Hematopoietic multipotent progenitor cell treated with erythropoietin and hydrocortisone succinate and interleukin-3 and kit ligand, for 4 days (in vitro differentiated cells): ENCODE results near the gene BMP5.

Experiments used
- DNase-seq: peaks from one replicate; pipeline ENCODE4 v3.0.0-alpha.2; 2015

The BMP5 gene

GRCh38 chr6:55870181-55870813 is 5.1 kb downstream of the BMP5 start:
- no peak for DNase-seq

- DNase-seq = no peak
These were observed 5.7 kb downstream of the BMP5 start for GRCh38 chr6:55869674-55870073.

GRCh38 chr6:55868771-55869479 is 6.5 kb downstream of the BMP5 start:
- DNase-seq = no peak

GRCh38 chr6:55868176-55868575 is 7.2 kb downstream of the BMP5 start:
- no peak for DNase-seq

- no peak for DNase-seq
These were observed 9.3 kb downstream of the BMP5 start for GRCh38 chr6:55866128-55866527.

- DNase-seq = no peak
These were observed 22.1 kb downstream of the BMP5 start for GRCh38 chr6:55853008-55854001.

GRCh38 chr6:55841341-55841740 is 34.0 kb downstream of the BMP5 start:
- no peak for DNase-seq

GRCh38 chr6:55839080-55839479 is 36.3 kb downstream of the BMP5 start:
- DNase-seq = no peak

GRCh38 chr6:55836945-55837344 is 38.4 kb downstream of the BMP5 start:
- DNase-seq = no peak

- no peak for DNase-seq
These were observed 38.9 kb downstream of the BMP5 start for GRCh38 chr6:55836481-55836880.

- DNase-seq = no peak
These were observed 40.2 kb downstream of the BMP5 start for GRCh38 chr6:55835220-55835619.

GRCh38 chr6:55833284-55833683 is 42.1 kb downstream of the BMP5 start:
- no peak for DNase-seq

GRCh38 chr6:55827818-55828522 is 47.4 kb downstream of the BMP5 start:
- no peak for DNase-seq

GRCh38 chr6:55826941-55827340 is 48.4 kb downstream of the BMP5 start:
- no peak for DNase-seq

GRCh38 chr6:55825402-55826051 is 49.9 kb downstream of the BMP5 start:
- DNase-seq = no peak

GRCh38 chr6:55822815-55823214 is 52.6 kb downstream of the BMP5 start:
- no peak for DNase-seq

- DNase-seq = no peak
These were observed 53.4 kb downstream of the BMP5 start for GRCh38 chr6:55822005-55822404.

- DNase-seq = no peak
These were observed 54.7 kb downstream of the BMP5 start for GRCh38 chr6:55820696-55821095.

- DNase-seq = no peak
These were observed 55.6 kb downstream of the BMP5 start for GRCh38 chr6:55819811-55820210.

- DNase-seq = no peak
These were observed 56.9 kb downstream of the BMP5 start for GRCh38 chr6:55818482-55818881.

GRCh38 chr6:55812509-55812908 is 62.9 kb downstream of the BMP5 start:
- no peak for DNase-seq

GRCh38 chr6:55811074-55811473 is 64.3 kb downstream of the BMP5 start:
- no peak for DNase-seq
